HEK293 (cell line): Measurements from ENCODE around the gene URM1.

ENCODE experiments used
- CTCF ChIA-PET: fragments of 350-600 bp; formaldehyde crosslinking; extraction: SDS; loops from one replicate; lab custom pipeline; 2021; ENCODE audit warnings: antibody characterized with exemption; lab: Yijun Ruan, JAX
- POLR2A ChIA-PET: fragments of 300-600 bp; formaldehyde crosslinking; extraction: SDS; loops from one replicate; lab custom pipeline; 2020; ENCODE audit warnings: antibody characterized with exemption, inconsistent platforms; lab: Yijun Ruan, JAX
- H3K27ac ChIP-seq: fragments of 200-500 bp; sonication (Bioruptor generic); 2 replicates; pipeline ENCODE4 v1.5.1; 2014; ENCODE audit warnings: low read depth, low read length, control low read depth, inconsistent platforms; ENCODE audit errors: extremely low read depth
- H3K36me3 ChIP-seq, 2 experiments: fragments of 200-500 bp in 1 of 2; sonication (Bioruptor generic) in 1 of 2; 1 replicate in 1 of 2; 2 replicates in 1 of 2; pipeline ENCODE4 v1.5.1; 2014 to 2017; ENCODE audit warnings: inconsistent platforms in 2 of 2, low read length in 2 of 2; ENCODE audit not compliant: control insufficient read depth in 2 of 2, insufficient read depth in 1 of 2
- H3K4me1 ChIP-seq: fragments of 200-500 bp; sonication (Bioruptor generic); 2 replicates; pipeline ENCODE4 v1.5.1; 2014; ENCODE audit warnings: mild to moderate bottlenecking, low read length, inconsistent platforms; ENCODE audit not compliant: control insufficient read depth, insufficient read depth
- H3K4me3 ChIP-seq: 2 replicates; pipeline ENCODE4 v1.5.1; 2011; ENCODE audit warnings: low read depth, mild to moderate bottlenecking, control low read depth, low read length, moderate library complexity
- H3K9me3 ChIP-seq: fragments of 200-500 bp; sonication (Bioruptor generic); 2 replicates; pipeline ENCODE4 v1.5.1; 2014; ENCODE audit warnings: low read depth, low read length, inconsistent platforms; ENCODE audit not compliant: control insufficient read depth, insufficient read depth
- BCL11A ChIP-seq: fragments of 450-650 bp; formaldehyde crosslinking; IDR thresholded peaks from 2 replicates; pipeline ENCODE4 v1.5.1; 2016; ENCODE audit warnings: low read depth, missing biosample characterization, missing genetic modification characterization
- BCL11B ChIP-seq: fragments of 450-650 bp; formaldehyde crosslinking; IDR thresholded peaks from 2 replicates; pipeline ENCODE4 v1.5.1; 2016; ENCODE audit warnings: low read depth, missing biosample characterization, missing genetic modification characterization
- EGR2 ChIP-seq: fragments of 450-650 bp; formaldehyde crosslinking; IDR thresholded peaks from 2 replicates; pipeline ENCODE4 v1.5.1; 2016; ENCODE audit warnings: low read depth, missing biosample characterization, missing genetic modification characterization
- KLF9 ChIP-seq: fragments of 450-650 bp; formaldehyde crosslinking; IDR thresholded peaks from 2 replicates; pipeline ENCODE4 v1.5.1; 2016; ENCODE audit warnings: missing biosample characterization, missing genetic modification characterization, low read depth
- MYNN ChIP-seq: fragments of 450-650 bp; formaldehyde crosslinking; IDR thresholded peaks from 2 replicates; pipeline ENCODE4 v1.5.1; 2016; ENCODE audit warnings: missing biosample characterization, missing genetic modification characterization, borderline replicate concordance
- MZF1 ChIP-seq: fragments of 450-650 bp; formaldehyde crosslinking; IDR thresholded peaks from 2 replicates; pipeline ENCODE4 v1.5.1; 2017; ENCODE audit warnings: missing biosample characterization, missing genetic modification characterization, borderline replicate concordance
- YY2 ChIP-seq: fragments of 450-650 bp; formaldehyde crosslinking; IDR thresholded peaks from 2 replicates; pipeline ENCODE4 v1.5.1; 2016; ENCODE audit warnings: missing biosample characterization, missing genetic modification characterization
- ZBTB20 ChIP-seq: fragments of 450-650 bp; formaldehyde crosslinking; IDR thresholded peaks from 2 replicates; pipeline ENCODE4 v1.5.1; 2016; ENCODE audit warnings: missing biosample characterization, missing genetic modification characterization
- ZFHX2 ChIP-seq: fragments of 450-650 bp; formaldehyde crosslinking; conservative IDR thresholded peaks from 2 replicates; pipeline ENCODE4 v1.5.1; 2016; ENCODE audit warnings: missing biosample characterization, missing genetic modification characterization
- ZNF146 ChIP-seq: fragments of 450-650 bp; formaldehyde crosslinking; IDR thresholded peaks from 2 replicates; pipeline ENCODE4 v1.5.1; 2016; ENCODE audit warnings: missing biosample characterization, missing genetic modification characterization
- ZNF274 ChIP-seq, 2 experiments: fragments of 200-500 bp in 1 of 2; fragments of 450-650 bp in 1 of 2; sonication (Bioruptor generic) in 1 of 2; formaldehyde crosslinking in 1 of 2; IDR thresholded peaks; 2 replicates each; pipeline versions ENCODE4 v1.5.1 to v1.6.1; 2014 to 2016; ENCODE audit warnings: borderline replicate concordance in 1 of 2, inconsistent platforms in 1 of 2, low read length in 1 of 2, missing biosample characterization in 1 of 2, missing genetic modification characterization in 1 of 2
- ZNF341 ChIP-seq: fragments of 450-650 bp; formaldehyde crosslinking; IDR thresholded peaks from 2 replicates; pipeline ENCODE4; 2016; ENCODE audit warnings: low read depth, missing biosample characterization, missing genetic modification characterization
- ZNF354C ChIP-seq: fragments of 450-650 bp; formaldehyde crosslinking; IDR thresholded peaks from 2 replicates; pipeline ENCODE4 v1.5.1; 2016; ENCODE audit warnings: missing biosample characterization, missing genetic modification characterization, low read depth, borderline replicate concordance
- ZNF561 ChIP-seq: fragments of 450-650 bp; IDR thresholded peaks from 2 replicates; pipeline ENCODE4 v1.5.1; 2018; ENCODE audit warnings: missing biosample characterization, missing genetic modification characterization, borderline replicate concordance
- ZNF623 ChIP-seq: fragments of 450-650 bp; formaldehyde crosslinking; IDR thresholded peaks from 2 replicates; pipeline ENCODE4 v1.5.1; 2016; ENCODE audit warnings: missing biosample characterization, missing genetic modification characterization
- ZNF837 ChIP-seq: fragments of 450-650 bp; formaldehyde crosslinking; IDR thresholded peaks from 2 replicates; pipeline ENCODE4 v1.5.1; 2016; ENCODE audit warnings: missing biosample characterization, missing genetic modification characterization
- TF ChIP-seq, protein P1 (sequence below): fragments of 450-650 bp; formaldehyde crosslinking; IDR thresholded peaks from 2 replicates; pipeline ENCODE4 v1.5.1; 2016; ENCODE audit warnings: missing biosample characterization, missing genetic modification characterization, low read depth
- TF ChIP-seq, protein P2 (sequence below): fragments of 450-650 bp; formaldehyde crosslinking; IDR thresholded peaks from 2 replicates; pipeline ENCODE4 v1.5.1; 2017; ENCODE audit warnings: missing biosample characterization, missing genetic modification characterization

Gene URM1

DNA sequence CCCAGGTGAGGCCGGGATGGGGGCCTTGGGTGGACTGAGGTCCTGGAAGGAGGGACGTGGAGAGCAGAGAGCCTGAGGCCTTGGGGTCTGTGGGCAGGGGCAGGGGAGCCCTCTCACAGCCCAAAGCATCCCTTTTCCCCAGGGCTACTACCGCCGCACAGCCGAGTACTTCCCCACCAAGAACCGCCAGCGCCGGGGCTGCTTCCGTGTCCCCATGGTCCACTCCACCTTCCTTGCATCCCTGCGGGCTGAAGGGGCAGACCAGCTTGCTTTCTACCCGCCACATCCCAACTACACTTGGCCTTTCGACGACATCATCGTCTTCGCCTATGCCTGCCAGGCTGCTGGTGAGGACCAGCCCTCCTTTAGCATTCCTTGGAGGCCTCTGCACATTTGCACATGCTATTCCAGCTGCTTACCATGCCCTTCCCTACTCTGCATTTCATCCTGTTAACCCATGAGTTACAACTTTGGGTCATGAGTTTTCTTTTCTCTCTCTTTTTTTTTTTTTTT, 53.1 kb downstream of the URM1 start:
- Histone ChIP-seq H3K27ac (no peak overlapping the region), H3K4me3 (no peak overlapping the region)
- POLR2A ChIA-PET = interaction anchor here (0.6 to 1.3 kb wide), 2 partner anchors 17 to 681 kb away, joined by 3 to 4 read pairs; no protein-coding TSS in a partner anchor
- CTCF ChIA-PET = interaction anchor here (0.6 to 3.3 kb wide), 3 partner anchors 14 to 333 kb away, joined by 3 to 12 read pairs (median 3); no protein-coding TSS in a partner anchor
- TF ChIP-seq ZNF274 (IDR thresholded peaks at IDR 0.05; ENCODE audit: low read length) (no peak), ZNF274 (tag by site-specific recombination; IDR thresholded peaks at IDR 0.05; ENCODE audit: borderline replicate concordance) (no peak), ZNF623 (peak; percentile 54), ZNF146 (tag by site-specific recombination) (no peak), MZF1 (no peak)
- TF ChIP-seq, protein P1, sequence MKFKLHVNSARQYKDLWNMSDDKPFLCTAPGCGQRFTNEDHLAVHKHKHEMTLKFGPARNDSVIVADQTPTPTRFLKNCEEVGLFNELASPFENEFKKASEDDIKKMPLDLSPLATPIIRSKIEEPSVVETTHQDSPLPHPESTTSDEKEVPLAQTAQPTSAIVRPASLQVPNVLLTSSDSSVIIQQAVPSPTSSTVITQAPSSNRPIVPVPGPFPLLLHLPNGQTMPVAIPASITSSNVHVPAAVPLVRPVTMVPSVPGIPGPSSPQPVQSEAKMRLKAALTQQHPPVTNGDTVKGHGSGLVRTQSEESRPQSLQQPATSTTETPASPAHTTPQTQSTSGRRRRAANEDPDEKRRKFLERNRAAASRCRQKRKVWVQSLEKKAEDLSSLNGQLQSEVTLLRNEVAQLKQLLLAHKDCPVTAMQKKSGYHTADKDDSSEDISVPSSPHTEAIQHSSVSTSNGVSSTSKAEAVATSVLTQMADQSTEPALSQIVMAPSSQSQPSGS (tag by site-specific recombination) = peak; percentile 16; the same call in 1 of the 2 replicates
- TF ChIP-seq, all 188 proteins: peak for 2
- no peaks in the 10 kb centered on the region for H3K9me3 ChIP-seq
- H3K4me1 ChIP-seq = peaks cover 2% of the 10 kb centered on the region; the same call in 1 of the 2 replicates
- peaks cover 3 to 39% of the 10 kb centered on the region in 2 experiments; a peak in 2 of 3 replicates for H3K36me3 ChIP-seq

DNA sequence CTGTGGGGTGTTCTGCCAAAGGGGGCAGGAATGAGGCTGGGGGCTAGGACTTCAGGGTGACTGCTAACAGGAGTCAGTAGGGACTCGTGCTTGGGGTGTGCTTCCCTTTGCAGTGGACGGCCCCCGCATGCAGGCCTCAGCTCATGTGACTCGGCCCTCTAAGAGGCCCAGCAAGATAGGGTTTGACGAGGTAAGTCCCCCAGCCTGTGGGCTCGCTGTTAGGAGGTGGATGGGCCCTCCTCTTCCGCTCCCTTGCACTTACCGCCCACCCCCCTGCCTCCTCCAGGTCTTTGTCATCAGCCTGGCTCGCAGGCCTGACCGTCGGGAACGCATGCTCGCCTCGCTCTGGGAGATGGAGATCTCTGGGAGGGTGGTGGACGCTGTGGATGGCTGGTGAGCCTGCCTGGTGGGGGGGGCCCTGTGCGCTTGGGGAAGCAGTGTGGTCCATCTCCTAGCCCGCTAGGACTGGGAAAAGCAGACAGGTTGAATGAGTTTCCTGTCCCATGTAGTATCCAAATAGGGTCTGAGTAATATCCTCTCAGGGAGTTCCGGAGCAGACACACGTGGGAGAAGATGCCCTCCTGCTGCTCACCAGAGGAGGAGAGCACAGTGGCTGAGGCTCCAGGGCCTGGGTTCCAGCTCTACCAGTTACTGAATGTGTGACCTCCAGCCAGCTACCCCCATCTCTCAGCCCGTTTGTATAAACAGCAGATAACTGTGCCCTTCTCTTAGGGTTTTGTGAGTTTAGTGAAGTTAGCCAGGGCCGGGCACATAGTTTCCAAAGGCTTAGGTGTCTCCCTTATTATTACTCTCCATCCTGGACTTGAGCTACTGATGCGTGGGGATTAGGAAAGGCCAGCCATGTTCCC, 57.7 kb downstream of the URM1 start:
- ChIA-PET CTCF (interaction anchor here (0.6 to 2.1 kb wide), 4 partner anchors 9 to 88 kb away, joined by 3 to 23 read pairs (median 6); no protein-coding TSS in a partner anchor), POLR2A (interaction anchor here (0.6 to 1.4 kb wide), 5 partner anchors 8 to 501 kb away, joined by 3 to 5 read pairs (median 4); partner anchors contain the start of gene CERCAM)
- TF ChIP-seq BCL11B (tag by site-specific recombination) (no peak), ZNF354C (no peak), EGR2 (peak; percentile 65), BCL11A (no peak), ZBTB20 (tag by site-specific recombination) (no peak), ZNF837 (tag by site-specific recombination) (no peak), KLF9 (tag by site-specific recombination) (no peak), YY2 (tag by site-specific recombination) (no peak), ZFHX2 (peak; percentile 81), MYNN (tag by site-specific recombination) (no peak), ZNF561 (no peak), ZNF341 (tag by site-specific recombination) (no peak)
- TF ChIP-seq, protein P2, sequence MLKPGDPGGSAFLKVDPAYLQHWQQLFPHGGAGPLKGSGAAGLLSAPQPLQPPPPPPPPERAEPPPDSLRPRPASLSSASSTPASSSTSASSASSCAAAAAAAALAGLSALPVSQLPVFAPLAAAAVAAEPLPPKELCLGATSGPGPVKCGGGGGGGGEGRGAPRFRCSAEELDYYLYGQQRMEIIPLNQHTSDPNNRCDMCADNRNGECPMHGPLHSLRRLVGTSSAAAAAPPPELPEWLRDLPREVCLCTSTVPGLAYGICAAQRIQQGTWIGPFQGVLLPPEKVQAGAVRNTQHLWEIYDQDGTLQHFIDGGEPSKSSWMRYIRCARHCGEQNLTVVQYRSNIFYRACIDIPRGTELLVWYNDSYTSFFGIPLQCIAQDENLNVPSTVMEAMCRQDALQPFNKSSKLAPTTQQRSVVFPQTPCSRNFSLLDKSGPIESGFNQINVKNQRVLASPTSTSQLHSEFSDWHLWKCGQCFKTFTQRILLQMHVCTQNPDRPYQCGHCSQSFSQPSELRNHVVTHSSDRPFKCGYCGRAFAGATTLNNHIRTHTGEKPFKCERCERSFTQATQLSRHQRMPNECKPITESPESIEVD = no peak

More for the DNA sequence above, 57.7 kb downstream of the URM1 start:
- H3K4me3 ChIP-seq = no peak overlapping the region
- H3K36me3 ChIP-seq = peaks cover 3 to 50% of the 10 kb centered on the region in 2 experiments; a peak in 2 of 3 replicates
- H3K27ac ChIP-seq = no peak overlapping the region
- H3K4me1 ChIP-seq = no peaks in the 10 kb centered on the region
- H3K9me3 ChIP-seq = no peaks in the 10 kb centered on the region
